Activated CD8-positive, alpha-beta T cell treated with anti-CD3 and anti-CD28 coated beads for 36 hours (primary cell): ENCODE results near the gene STXBP1. TPM values are rescaled to one million over a fixed set of nuclear protein-coding genes. Genes with fewer than 3 reads are reported as not detected.

ENCODE experiments used
- ATAC-seq: fragments of 200-7000 bp; cut with Tn5 transposase; one replicate; pipeline ENCODE4 v1.10.0; 2021; ENCODE audit warnings: mild to moderate bottlenecking, moderate library complexity
- CTCF ChIA-PET: fragments of 350-600 bp; sonication (Branson Sonifier 250); formaldehyde crosslinking; loops from one replicate; lab custom pipeline; 2021; ENCODE audit warnings: antibody characterized with exemption; lab: Charles Lee
- POLR2A ChIA-PET: fragments of 350-600 bp; sonication (Branson Sonifier 250); formaldehyde crosslinking; loops from one replicate; lab custom pipeline; 2021; ENCODE audit warnings: antibody characterized with exemption; lab: Charles Lee
- DNase-seq: peaks from one replicate; pipeline ENCODE4 v3.0.0-alpha.2; 2020
- H3K27ac Mint-ChIP-seq: one replicate; pipeline ENCODE4 v1.8.0; 2021; ENCODE audit warnings: mild to moderate bottlenecking, mixed read lengths
- H3K27me3 Mint-ChIP-seq: one replicate; pipeline ENCODE4 v1.8.0; 2021; ENCODE audit warnings: mixed read lengths
- H3K36me3 Mint-ChIP-seq: one replicate; pipeline ENCODE4 v1.8.0; 2021; ENCODE audit warnings: low read depth, mixed read lengths
- H3K4me1 Mint-ChIP-seq: one replicate; pipeline ENCODE4 v1.8.0; 2021; ENCODE audit warnings: low read depth, mixed read lengths
- H3K4me3 Mint-ChIP-seq: one replicate; pipeline ENCODE4 v1.8.0; 2021; ENCODE audit warnings: mild to moderate bottlenecking, moderate library complexity, mixed read lengths
- H3K9me3 Mint-ChIP-seq: one replicate; pipeline ENCODE4 v1.8.0; 2021; ENCODE audit warnings: mixed read lengths
- CTCF ChIP-seq: fragments of 200-600 bp; IDR thresholded peaks from one replicate; pipeline ENCODE4 v1.8.0; 2022; ENCODE audit warnings: antibody characterized with exemption, mild to moderate bottlenecking
- intact Hi-C: fragments of 100-400 bp; cut with micrococcal nuclease; formaldehyde crosslinking; loops from one replicate; pipeline ENCODE4 v1.10.0; 2022
- total RNA-seq, 2 experiments: library from RNA; stranded (reverse); gene quantifications; one replicate each; pipeline ENCODE4 v1.2.3, GENCODE V29; 2021

The STXBP1 gene
- total RNA-seq, 2 experiments from 2014 or later, result 19.2 to 23.5 TPM

GRCh38 chr9:127565231-127565630 lies 46.8 kb upstream of the STXBP1 start:
- H3K36me3 Mint-ChIP-seq, result no peaks in the 10 kb centered on the region
- no peak overlapping the region for H3K27ac Mint-ChIP-seq
- ChIA-PET POLR2A (no interaction called here), CTCF (no interaction called here)
- DNase-seq, result no peak
- H3K9me3 Mint-ChIP-seq, result no peaks in the 10 kb centered on the region
- H3K4me3 Mint-ChIP-seq, result no peak overlapping the region
- intact Hi-C loops, result no loop called here
- no peak for ATAC-seq
- no peaks in the 10 kb centered on the region for H3K27me3 Mint-ChIP-seq
- TF ChIP-seq CTCF, result no peak
- H3K4me1 Mint-ChIP-seq, result peaks cover 24% of the 10 kb centered on the region

- Mint-ChIP-seq H3K9me3 (no peaks in the 10 kb centered on the region), H3K36me3 (no peaks in the 10 kb centered on the region), H3K27ac (no peak overlapping the region), H3K4me3 (no peak overlapping the region), H3K27me3 (no peaks in the 10 kb centered on the region), H3K4me1 (peaks cover 27% of the 10 kb centered on the region)
- intact Hi-C loops, result no loop called here
- ATAC-seq, result no peak
- DNase-seq, result no peak
- no peak for TF ChIP-seq CTCF
- POLR2A ChIA-PET, result interaction anchor here (1.0 to 3.2 kb wide), 2 partner anchors 9 to 116 kb away, joined by 3 to 19 read pairs; no protein-coding TSS in a partner anchor
- CTCF ChIA-PET, result interaction anchor here (1.1 kb wide), 1 partner anchor 100 kb away, joined by 3 read pairs; no protein-coding TSS in a partner anchor
Measured at GRCh38 chr9:127566351-127567001, 45.6 kb upstream of the STXBP1 start.

GRCh38 chr9:127567035-127567729 lies 44.9 kb upstream of the STXBP1 start:
- no peak overlapping the region for H3K27ac Mint-ChIP-seq
- peak overlapping the region; percentile 61 for H3K4me3 Mint-ChIP-seq
- peaks cover 20% of the 10 kb centered on the region for H3K4me1 Mint-ChIP-seq
- no peak for ATAC-seq
- DNase-seq, result no peak
- H3K36me3 Mint-ChIP-seq, result no peaks in the 10 kb centered on the region
- POLR2A ChIA-PET, result interaction anchor here (1.0 to 3.2 kb wide), 2 partner anchors 9 to 116 kb away, joined by 3 to 19 read pairs; no protein-coding TSS in a partner anchor
- CTCF ChIA-PET, result interaction anchor here (1.1 to 1.6 kb wide), 2 partner anchors 8 to 99 kb away, joined by 3 to 5 read pairs; no protein-coding TSS in a partner anchor
- no peaks in the 10 kb centered on the region for H3K9me3 Mint-ChIP-seq
- intact Hi-C loops, result no loop called here
- TF ChIP-seq CTCF, result no peak
- no peaks in the 10 kb centered on the region for H3K27me3 Mint-ChIP-seq

- no peaks in the 10 kb centered on the region for H3K36me3 Mint-ChIP-seq
- H3K9me3 Mint-ChIP-seq, result no peaks in the 10 kb centered on the region
- no peaks in the 10 kb centered on the region for H3K27me3 Mint-ChIP-seq
- intact Hi-C loops, result no loop called here
- no peak overlapping the region for H3K27ac Mint-ChIP-seq
- ChIA-PET POLR2A (interaction anchor here (1.0 to 3.2 kb wide), 2 partner anchors 10 to 117 kb away, joined by 3 to 19 read pairs; no protein-coding TSS in a partner anchor), CTCF (interaction anchor here (1.1 to 1.6 kb wide), 2 partner anchors 9 to 98 kb away, joined by 3 to 5 read pairs; no protein-coding TSS in a partner anchor)
- no peak for TF ChIP-seq CTCF
- peaks cover 23% of the 10 kb centered on the region for H3K4me1 Mint-ChIP-seq
- DNase-seq (peak; percentile 27), ATAC-seq (no peak)
- H3K4me3 Mint-ChIP-seq, result peak overlapping the region; percentile 61
Measured at GRCh38 chr9:127567730-127568617, 44.1 kb upstream of the STXBP1 start.
